Measurements from ENCODE around the gene PODN.

PODN gene

DNA sequence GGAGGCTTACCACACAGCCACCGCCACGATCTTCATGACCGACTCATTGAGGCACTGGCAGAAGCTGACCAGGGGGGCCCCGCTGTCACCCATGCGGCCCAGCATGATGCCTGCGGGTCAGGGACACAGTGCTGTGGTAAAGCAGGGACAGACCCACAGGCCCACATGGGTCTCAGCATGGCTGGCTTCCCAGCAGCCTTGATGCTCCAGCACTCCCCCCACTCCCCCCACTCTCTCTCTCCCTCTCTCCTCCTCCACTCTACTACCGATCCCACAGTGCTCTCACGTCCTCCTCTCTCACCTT lies 31.4 kb downstream of the PODN start:
- H3K4me2 ChIP-seq (ENCODE audit: low read length) = no peak overlapping the region
- no peak overlapping the region for H2AFZ ChIP-seq (ENCODE audit: low read length)
- H3K4me3 ChIP-seq (ENCODE audit: low read depth, low read length, poor library complexity, severe bottlenecking) = no peak overlapping the region
- no peaks in the 10 kb centered on the region for H3K36me3 ChIP-seq (ENCODE audit: insufficient read depth, low read length)
- no peaks in the 10 kb centered on the region for H3K27me3 ChIP-seq (ENCODE audit: insufficient read depth, low read length)
- H3K9me2 ChIP-seq (ENCODE audit: low read depth, low read length) = no peaks in the 10 kb centered on the region
- no peaks in the 10 kb centered on the region for H3F3A ChIP-seq (ENCODE audit: insufficient read depth, low read length)
- H3K27ac ChIP-seq (ENCODE audit: low read depth, low read length, poor library complexity, severe bottlenecking) = no peak overlapping the region
- H4K20me1 ChIP-seq (ENCODE audit: insufficient read depth, low read length) = no peaks in the 10 kb centered on the region
- no peaks in the 10 kb centered on the region for H3K4me1 ChIP-seq (ENCODE audit: insufficient read depth, low read length, severe bottlenecking)
- TF ChIP-seq, protein P1, sequence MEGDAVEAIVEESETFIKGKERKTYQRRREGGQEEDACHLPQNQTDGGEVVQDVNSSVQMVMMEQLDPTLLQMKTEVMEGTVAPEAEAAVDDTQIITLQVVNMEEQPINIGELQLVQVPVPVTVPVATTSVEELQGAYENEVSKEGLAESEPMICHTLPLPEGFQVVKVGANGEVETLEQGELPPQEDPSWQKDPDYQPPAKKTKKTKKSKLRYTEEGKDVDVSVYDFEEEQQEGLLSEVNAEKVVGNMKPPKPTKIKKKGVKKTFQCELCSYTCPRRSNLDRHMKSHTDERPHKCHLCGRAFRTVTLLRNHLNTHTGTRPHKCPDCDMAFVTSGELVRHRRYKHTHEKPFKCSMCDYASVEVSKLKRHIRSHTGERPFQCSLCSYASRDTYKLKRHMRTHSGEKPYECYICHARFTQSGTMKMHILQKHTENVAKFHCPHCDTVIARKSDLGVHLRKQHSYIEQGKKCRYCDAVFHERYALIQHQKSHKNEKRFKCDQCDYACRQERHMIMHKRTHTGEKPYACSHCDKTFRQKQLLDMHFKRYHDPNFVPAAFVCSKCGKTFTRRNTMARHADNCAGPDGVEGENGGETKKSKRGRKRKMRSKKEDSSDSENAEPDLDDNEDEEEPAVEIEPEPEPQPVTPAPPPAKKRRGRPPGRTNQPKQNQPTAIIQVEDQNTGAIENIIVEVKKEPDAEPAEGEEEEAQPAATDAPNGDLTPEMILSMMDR (IDR thresholded peaks at IDR 0.05; ENCODE audit: low read length) = no peak
- no peak for TF ChIP-seq EZH2 (IDR thresholded peaks at IDR 0.05; ENCODE audit: borderline replicate concordance, low read length)
- H3K9ac ChIP-seq (ENCODE audit: low read length) = no peak overlapping the region
- H3K79me2 ChIP-seq (ENCODE audit: insufficient read depth, low read length) = no peaks in the 10 kb centered on the region
- no peaks in the 10 kb centered on the region; the same call in 1 of the 2 replicates for H3K9me3 ChIP-seq (ENCODE audit: low read length)

DNA sequence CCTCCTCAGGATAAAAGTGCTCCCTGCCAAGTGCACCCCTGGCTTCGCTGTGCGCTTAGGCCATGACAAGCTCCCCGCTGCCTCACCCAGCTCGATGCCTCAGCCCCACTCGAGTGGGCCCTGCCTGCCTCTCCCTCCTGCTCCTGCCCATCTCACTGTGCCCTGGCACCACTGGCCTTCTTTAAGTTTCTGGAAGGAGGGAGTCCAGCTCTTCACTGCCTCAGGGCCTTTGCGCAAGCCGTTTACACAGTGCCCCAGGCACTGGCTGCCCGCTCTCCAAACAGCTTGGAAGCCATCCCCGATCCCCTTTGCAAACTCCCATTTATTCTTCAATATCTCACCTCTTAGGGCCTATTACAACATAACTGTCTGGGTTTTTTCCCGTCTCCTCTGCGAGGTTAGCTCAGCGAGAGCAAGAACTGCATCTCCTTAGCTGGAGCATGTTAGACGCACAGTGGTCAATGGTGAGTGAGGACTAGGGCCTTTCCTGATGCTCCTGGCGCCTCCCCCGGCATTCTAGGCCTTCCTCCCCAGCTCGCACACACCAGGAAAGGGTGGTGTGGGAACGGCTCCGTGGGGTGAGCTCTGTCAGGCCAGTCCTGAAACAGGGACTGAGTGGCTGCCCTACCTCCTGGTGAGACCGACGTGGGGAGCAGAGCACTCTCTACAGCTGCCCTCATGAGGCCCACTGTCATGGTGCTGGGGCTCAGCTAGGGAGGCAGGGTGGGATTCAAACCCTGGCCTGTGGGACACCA lies 31.9 kb downstream of the PODN start:
- Histone ChIP-seq H3K9ac (ENCODE audit: low read length) (no peak overlapping the region), H3K36me3 (ENCODE audit: insufficient read depth, low read length) (no peaks in the 10 kb centered on the region), H3K79me2 (ENCODE audit: insufficient read depth, low read length) (no peaks in the 10 kb centered on the region), H3K27ac (ENCODE audit: low read depth, low read length, poor library complexity, severe bottlenecking) (no peak overlapping the region), H3K9me3 (ENCODE audit: low read length) (peaks cover 2% of the 10 kb centered on the region; the same call in 1 of the 2 replicates), H3F3A (ENCODE audit: insufficient read depth, low read length) (no peaks in the 10 kb centered on the region), H2AFZ (ENCODE audit: low read length) (no peak overlapping the region), H3K9me2 (ENCODE audit: low read depth, low read length) (no peaks in the 10 kb centered on the region), H3K4me2 (ENCODE audit: low read length) (no peak overlapping the region), H3K4me3 (ENCODE audit: low read depth, low read length, poor library complexity, severe bottlenecking) (no peak overlapping the region), H3K27me3 (ENCODE audit: insufficient read depth, low read length) (no peaks in the 10 kb centered on the region), H3K4me1 (ENCODE audit: insufficient read depth, low read length, severe bottlenecking) (no peaks in the 10 kb centered on the region), H4K20me1 (ENCODE audit: insufficient read depth, low read length) (no peaks in the 10 kb centered on the region)
- TF ChIP-seq, protein P1 (IDR thresholded peaks at IDR 0.05; ENCODE audit: low read length) = no peak
- TF ChIP-seq EZH2 (IDR thresholded peaks at IDR 0.05; ENCODE audit: borderline replicate concordance, low read length) = no peak

DNA sequence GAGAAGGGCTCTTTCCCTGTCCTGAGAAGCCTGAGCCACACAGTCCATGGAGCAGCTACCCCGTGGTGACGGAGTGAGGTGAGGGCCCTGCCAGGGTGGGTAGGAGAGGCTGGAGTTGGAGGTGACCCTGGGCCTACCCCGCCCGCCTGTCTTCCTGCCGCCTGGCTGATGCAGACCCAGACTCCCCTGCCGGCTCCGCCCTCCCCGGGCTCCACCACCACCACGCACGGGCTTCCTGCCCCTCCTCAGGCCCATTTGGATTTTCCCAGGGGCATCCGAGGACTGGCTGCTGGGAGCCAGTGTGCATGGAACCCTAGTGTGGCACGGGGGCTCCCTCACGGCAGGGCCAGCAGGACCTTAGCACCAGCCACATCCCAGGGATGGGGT lies 32.5 kb downstream of the PODN start:
- Histone ChIP-seq H3K9me2 (ENCODE audit: low read depth, low read length) (no peaks in the 10 kb centered on the region), H3K9ac (ENCODE audit: low read length) (no peak overlapping the region), H3K4me3 (ENCODE audit: low read depth, low read length, poor library complexity, severe bottlenecking) (no peak overlapping the region), H3K27ac (ENCODE audit: low read depth, low read length, poor library complexity, severe bottlenecking) (no peak overlapping the region), H3K79me2 (ENCODE audit: insufficient read depth, low read length) (no peaks in the 10 kb centered on the region), H3K4me1 (ENCODE audit: insufficient read depth, low read length, severe bottlenecking) (no peaks in the 10 kb centered on the region), H3F3A (ENCODE audit: insufficient read depth, low read length) (no peaks in the 10 kb centered on the region), H3K36me3 (ENCODE audit: insufficient read depth, low read length) (no peaks in the 10 kb centered on the region), H3K4me2 (ENCODE audit: low read length) (no peak overlapping the region), H3K27me3 (ENCODE audit: insufficient read depth, low read length) (no peaks in the 10 kb centered on the region), H4K20me1 (ENCODE audit: insufficient read depth, low read length) (no peaks in the 10 kb centered on the region), H3K9me3 (ENCODE audit: low read length) (peaks cover 2% of the 10 kb centered on the region; the same call in 1 of the 2 replicates), H2AFZ (ENCODE audit: low read length) (no peak overlapping the region)
- TF ChIP-seq, protein P1 (IDR thresholded peaks at IDR 0.05; ENCODE audit: low read length) = no peak

Measured in OCI-LY1 (cell line).